ENCODE measurements around the gene ARHGEF17.
"Not testable (repeated sequence)": the region's sequence is repeated elsewhere in the genome, so short reads cannot be mapped to it uniquely, and the experiment has no call there.

ARHGEF17 gene

DNA sequence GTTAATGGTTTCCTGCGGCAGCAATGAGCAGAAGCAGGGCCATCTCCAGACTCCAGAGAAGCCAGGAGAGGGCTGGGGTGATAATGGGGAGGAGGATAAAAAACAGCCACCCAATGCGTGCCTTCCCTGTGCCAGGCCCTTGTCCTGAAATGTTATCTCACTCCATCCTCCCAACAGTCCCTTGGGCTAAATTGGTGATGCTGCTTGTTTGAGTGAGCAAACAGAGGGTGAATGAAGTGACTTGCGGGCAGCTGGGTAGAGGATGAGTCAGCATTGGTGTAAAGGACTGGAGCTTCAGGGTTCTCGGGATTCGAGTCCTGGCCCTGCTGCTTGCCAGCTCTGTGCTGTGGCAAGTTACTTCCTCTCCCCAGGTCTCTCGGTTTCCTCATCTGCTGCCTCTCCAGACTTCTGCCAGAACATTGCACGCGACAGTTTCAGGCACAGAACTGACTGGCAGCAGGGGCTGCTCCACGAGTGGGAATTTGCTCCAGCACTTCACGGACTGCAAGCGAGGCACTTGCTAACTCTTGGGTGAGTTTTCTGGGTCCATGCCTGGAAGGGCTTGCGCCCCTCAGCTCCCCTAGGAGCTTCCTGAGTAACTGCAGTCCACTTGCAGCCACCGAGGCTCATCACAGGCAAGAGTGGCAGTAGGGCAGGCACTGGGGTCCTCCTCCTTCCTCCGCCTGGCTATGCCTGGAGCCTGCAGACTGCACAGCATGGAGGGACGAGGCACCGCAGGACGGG is 36.0 kb upstream of the ARHGEF17 start, which contains the start of gene P2RY6:
P2RY6 (plus strand) TSS at position 403 of the 744 bp plus-strand sequence. CDS start 24,181 bp downstream, outside the sequence.
- Histone ChIP-seq H3K4me3 (ENCODE audit: low read length) (no peak within 1 kb of the TSS), H3K9me3 (ENCODE audit: control insufficient read depth, insufficient read depth, low read length) (no peaks in the 10 kb centered on the region), H3K27me3 (ENCODE audit: control insufficient read depth, low read length) (peaks cover 59% of the 10 kb centered on the region), H3K36me3 (ENCODE audit: control insufficient read depth, low read length) (no peaks in the 10 kb centered on the region), H3F3A (ENCODE audit: control insufficient read depth, insufficient read depth) (no peaks in the 10 kb centered on the region), H4K20me1 (ENCODE audit: control insufficient read depth, insufficient read depth, low read depth, low read length) (no peaks in the 10 kb centered on the region; the same call in 1 of the 2 replicates), H3K27ac (ENCODE audit: low read depth, low read length) (no peak within 1 kb of the TSS), H3K9me2 (replicated peaks; ENCODE audit: control insufficient read depth, low read length) (no peaks in the 10 kb centered on the region), H3K79me2 (ENCODE audit: control insufficient read depth, low read length) (no peaks in the 10 kb centered on the region), H3K4me2 (ENCODE audit: low read length) (no peak within 1 kb of the TSS), H3K4me1 (ENCODE audit: control insufficient read depth, low read length) (peaks cover 7% of the 10 kb centered on the region; the same call in 1 of the 2 replicates)
- TF ChIP-seq EZH2phosphoT487 (IDR thresholded peaks at IDR 0.05; ENCODE audit: borderline replicate concordance, low read length): no peak
- TF ChIP-seq, protein P1, sequence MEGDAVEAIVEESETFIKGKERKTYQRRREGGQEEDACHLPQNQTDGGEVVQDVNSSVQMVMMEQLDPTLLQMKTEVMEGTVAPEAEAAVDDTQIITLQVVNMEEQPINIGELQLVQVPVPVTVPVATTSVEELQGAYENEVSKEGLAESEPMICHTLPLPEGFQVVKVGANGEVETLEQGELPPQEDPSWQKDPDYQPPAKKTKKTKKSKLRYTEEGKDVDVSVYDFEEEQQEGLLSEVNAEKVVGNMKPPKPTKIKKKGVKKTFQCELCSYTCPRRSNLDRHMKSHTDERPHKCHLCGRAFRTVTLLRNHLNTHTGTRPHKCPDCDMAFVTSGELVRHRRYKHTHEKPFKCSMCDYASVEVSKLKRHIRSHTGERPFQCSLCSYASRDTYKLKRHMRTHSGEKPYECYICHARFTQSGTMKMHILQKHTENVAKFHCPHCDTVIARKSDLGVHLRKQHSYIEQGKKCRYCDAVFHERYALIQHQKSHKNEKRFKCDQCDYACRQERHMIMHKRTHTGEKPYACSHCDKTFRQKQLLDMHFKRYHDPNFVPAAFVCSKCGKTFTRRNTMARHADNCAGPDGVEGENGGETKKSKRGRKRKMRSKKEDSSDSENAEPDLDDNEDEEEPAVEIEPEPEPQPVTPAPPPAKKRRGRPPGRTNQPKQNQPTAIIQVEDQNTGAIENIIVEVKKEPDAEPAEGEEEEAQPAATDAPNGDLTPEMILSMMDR (IDR thresholded peaks at IDR 0.05; ENCODE audit: low read depth, low read length, poor library complexity, severe bottlenecking): no peak

DNA sequence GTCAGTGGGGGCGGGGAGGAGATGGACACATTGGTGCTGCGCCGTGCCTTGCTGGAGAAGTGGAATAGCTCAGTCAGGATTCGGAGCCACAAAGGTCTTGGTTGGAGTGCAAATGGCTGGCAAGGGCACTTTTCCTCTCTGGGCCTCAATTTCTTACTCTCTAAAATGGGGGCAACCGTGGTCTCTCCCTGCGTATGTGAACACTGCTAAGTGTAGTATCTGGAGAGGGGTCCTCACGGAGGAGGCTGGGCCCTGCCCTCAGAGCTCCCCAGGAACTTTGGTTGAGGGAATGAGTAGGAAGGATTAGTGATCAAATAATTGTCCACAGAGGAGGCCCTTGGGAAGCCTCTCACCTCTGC is 35.4 kb upstream of the ARHGEF17 start:
- no peaks in the 10 kb centered on the region for H3K36me3 ChIP-seq (ENCODE audit: control insufficient read depth, low read length)
- no peak overlapping the region for H3K4me3 ChIP-seq (ENCODE audit: low read length)
- no peaks in the 10 kb centered on the region for H3K9me3 ChIP-seq (ENCODE audit: control insufficient read depth, insufficient read depth, low read length)
- no peaks in the 10 kb centered on the region for H3K79me2 ChIP-seq (ENCODE audit: control insufficient read depth, low read length)
- no peaks in the 10 kb centered on the region for H3K9me2 ChIP-seq (replicated peaks; ENCODE audit: control insufficient read depth, low read length)
- peaks cover 7% of the 10 kb centered on the region; the same call in 1 of the 2 replicates for H3K4me1 ChIP-seq (ENCODE audit: control insufficient read depth, low read length)
- no peaks in the 10 kb centered on the region for H3F3A ChIP-seq (ENCODE audit: control insufficient read depth, insufficient read depth)
- H3K27me3 ChIP-seq (ENCODE audit: control insufficient read depth, low read length): peaks cover 54% of the 10 kb centered on the region
- TF ChIP-seq, protein P1 (IDR thresholded peaks at IDR 0.05; ENCODE audit: low read depth, low read length, poor library complexity, severe bottlenecking): no peak
- TF ChIP-seq EZH2phosphoT487 (IDR thresholded peaks at IDR 0.05; ENCODE audit: borderline replicate concordance, low read length): no peak
- H4K20me1 ChIP-seq (ENCODE audit: control insufficient read depth, insufficient read depth, low read depth, low read length): no peaks in the 10 kb centered on the region; the same call in 1 of the 2 replicates
- no peak overlapping the region for H3K27ac ChIP-seq (ENCODE audit: low read depth, low read length)
- H3K4me2 ChIP-seq (ENCODE audit: low read length): no peak overlapping the region

DNA sequence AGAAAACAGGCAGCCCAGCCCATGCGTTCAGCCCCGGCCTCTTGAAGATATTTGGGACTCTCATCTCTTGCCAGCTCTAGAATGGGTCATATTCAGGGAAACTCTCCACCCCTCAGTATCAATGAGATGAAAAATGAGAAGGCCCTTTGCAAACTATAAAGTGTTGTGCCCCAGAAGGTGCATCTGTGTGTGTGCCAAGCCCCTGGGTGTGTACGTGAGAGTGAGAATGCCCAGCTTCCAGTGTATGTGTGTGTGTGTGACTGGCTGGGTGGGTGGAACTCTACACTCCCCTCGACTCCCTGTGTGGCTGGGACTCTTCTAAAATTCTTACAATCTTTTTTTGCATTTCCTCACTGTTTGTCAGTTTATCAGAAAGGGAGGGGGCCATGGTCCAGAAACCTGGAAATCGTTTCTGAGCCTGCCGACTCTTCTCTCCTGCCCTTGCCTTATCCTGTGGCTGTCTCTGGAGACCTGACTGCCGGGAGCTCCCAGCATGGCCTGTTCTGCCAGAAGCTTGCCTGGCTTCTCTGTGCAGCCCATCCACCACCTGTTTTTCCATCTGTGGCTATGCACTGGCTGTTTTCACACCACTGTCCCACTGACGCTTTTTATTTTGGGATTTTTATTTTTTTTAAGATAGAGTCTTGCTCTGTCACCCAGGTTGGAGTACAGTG is 34.7 kb upstream of the ARHGEF17 start:
- peaks cover 7% of the 10 kb centered on the region; the same call in 1 of the 2 replicates for H3K4me1 ChIP-seq (ENCODE audit: control insufficient read depth, low read length)
- no peak overlapping the region for H3K27ac ChIP-seq (ENCODE audit: low read depth, low read length)
- no peaks in the 10 kb centered on the region for H3K79me2 ChIP-seq (ENCODE audit: control insufficient read depth, low read length)
- no peak overlapping the region for H3K4me3 ChIP-seq (ENCODE audit: low read length)
- H3K9me3 ChIP-seq (ENCODE audit: control insufficient read depth, insufficient read depth, low read length): no peaks in the 10 kb centered on the region
- TF ChIP-seq, protein P1 (IDR thresholded peaks at IDR 0.05; ENCODE audit: low read depth, low read length, poor library complexity, severe bottlenecking): no peak
- TF ChIP-seq EZH2phosphoT487 (IDR thresholded peaks at IDR 0.05; ENCODE audit: borderline replicate concordance, low read length): no peak
- peaks cover 51% of the 10 kb centered on the region for H3K27me3 ChIP-seq (ENCODE audit: control insufficient read depth, low read length)
- H3F3A ChIP-seq (ENCODE audit: control insufficient read depth, insufficient read depth): no peaks in the 10 kb centered on the region
- H3K9me2 ChIP-seq (replicated peaks; ENCODE audit: control insufficient read depth, low read length): no peaks in the 10 kb centered on the region
- no peaks in the 10 kb centered on the region; the same call in 1 of the 2 replicates for H4K20me1 ChIP-seq (ENCODE audit: control insufficient read depth, insufficient read depth, low read depth, low read length)
- no peaks in the 10 kb centered on the region for H3K36me3 ChIP-seq (ENCODE audit: control insufficient read depth, low read length)
- no peak overlapping the region for H3K4me2 ChIP-seq (ENCODE audit: low read length)

DNA sequence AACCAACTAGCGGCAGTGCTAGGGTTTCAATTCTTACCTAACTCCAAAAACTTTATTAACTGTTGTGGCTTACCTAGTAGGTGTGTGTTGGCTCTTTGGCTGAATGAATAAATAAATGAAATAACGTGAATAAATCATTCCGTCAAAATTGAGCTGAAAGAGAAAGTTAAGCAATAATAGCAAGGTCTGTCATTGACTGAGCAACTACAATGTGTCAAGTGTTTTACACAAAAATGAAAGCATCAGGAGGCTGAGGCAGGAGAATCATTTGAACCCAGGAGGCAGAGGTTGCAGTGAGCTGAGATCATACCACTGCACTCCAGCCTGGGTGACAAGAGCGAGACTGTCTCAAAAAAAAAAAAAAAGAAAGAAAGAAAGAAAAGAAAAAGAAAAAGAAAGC is 33.9 kb upstream of the ARHGEF17 start:
- peaks cover 48% of the 10 kb centered on the region for H3K27me3 ChIP-seq (ENCODE audit: control insufficient read depth, low read length)
- H3K4me1 ChIP-seq (ENCODE audit: control insufficient read depth, low read length); H3K4me2 ChIP-seq (ENCODE audit: low read length); H3K4me3 ChIP-seq (ENCODE audit: low read length); H3K79me2 ChIP-seq (ENCODE audit: control insufficient read depth, low read length); H3K36me3 ChIP-seq (ENCODE audit: control insufficient read depth, low read length); H4K20me1 ChIP-seq (ENCODE audit: control insufficient read depth, insufficient read depth, low read depth, low read length); H3K27ac ChIP-seq (ENCODE audit: low read depth, low read length); H3K9me2 ChIP-seq (replicated peaks; ENCODE audit: control insufficient read depth, low read length); H3F3A ChIP-seq (ENCODE audit: control insufficient read depth, insufficient read depth); H3K9me3 ChIP-seq (ENCODE audit: control insufficient read depth, insufficient read depth, low read length): not testable (repeated sequence)
